Measurements from ENCODE around the gene ATL2.
"Not testable (repeated sequence)": the region's sequence is repeated elsewhere in the genome, so short reads cannot be mapped to it uniquely, and the experiment has no call there.

The ATL2 gene

GRCh38 chr2:38281095-38281742 lies 95.9 kb downstream of the ATL2 start:
- TF ChIP-seq CTCF (IDR thresholded peaks at IDR 0.05; ENCODE audit: low read depth, low read length) = no peak
- no peak overlapping the region for H3K4me3 ChIP-seq (ENCODE audit: low read depth, low read length)

GRCh38 chr2:38279201-38279600 lies 97.9 kb downstream of the ATL2 start:
- TF ChIP-seq CTCF (IDR thresholded peaks at IDR 0.05; ENCODE audit: low read depth, low read length) = no peak
- no peak overlapping the region for H3K4me3 ChIP-seq (ENCODE audit: low read depth, low read length)

GRCh38 chr2:38278117-38278438 lies 99.0 kb downstream of the ATL2 start:
- not testable (repeated sequence) for H3K4me3 ChIP-seq (ENCODE audit: low read depth, low read length)

- H3K4me3 ChIP-seq (ENCODE audit: low read depth, low read length) = no peak overlapping the region
- no peak for TF ChIP-seq CTCF (IDR thresholded peaks at IDR 0.05; ENCODE audit: low read depth, low read length)
Measured at GRCh38 chr2:38277245-38278116, 99.6 kb downstream of the ATL2 start.

GRCh38 chr2:38274286-38275276 lies 102.5 kb downstream of the ATL2 start:
- peak; percentile 27; the same call in 1 of the 2 replicates for TF ChIP-seq CTCF (IDR thresholded peaks at IDR 0.05; ENCODE audit: low read depth, low read length)
- no peak overlapping the region for H3K4me3 ChIP-seq (ENCODE audit: low read depth, low read length)

- TF ChIP-seq CTCF (IDR thresholded peaks at IDR 0.05; ENCODE audit: low read depth, low read length) = no peak
- H3K4me3 ChIP-seq (ENCODE audit: low read depth, low read length) = no peak overlapping the region
Measured at GRCh38 chr2:38271697-38272096, 105.4 kb downstream of the ATL2 start.

- H3K4me3 ChIP-seq (ENCODE audit: low read depth, low read length) = no peak overlapping the region
- TF ChIP-seq CTCF (IDR thresholded peaks at IDR 0.05; ENCODE audit: low read depth, low read length) = no peak
Measured at GRCh38 chr2:38269421-38269820, 107.7 kb downstream of the ATL2 start.
